ENCODE data around the gene MAP2K3.

MAP2K3 gene

GRCh38 chr17:21249086-21249795 is 35.3 kb upstream of the MAP2K3 start:
- DNase-seq (ENCODE audit: low read depth), result no peak
- H3K4me3 ChIP-seq (ENCODE audit: low read length), result no peak overlapping the region
- TF ChIP-seq, protein P1, sequence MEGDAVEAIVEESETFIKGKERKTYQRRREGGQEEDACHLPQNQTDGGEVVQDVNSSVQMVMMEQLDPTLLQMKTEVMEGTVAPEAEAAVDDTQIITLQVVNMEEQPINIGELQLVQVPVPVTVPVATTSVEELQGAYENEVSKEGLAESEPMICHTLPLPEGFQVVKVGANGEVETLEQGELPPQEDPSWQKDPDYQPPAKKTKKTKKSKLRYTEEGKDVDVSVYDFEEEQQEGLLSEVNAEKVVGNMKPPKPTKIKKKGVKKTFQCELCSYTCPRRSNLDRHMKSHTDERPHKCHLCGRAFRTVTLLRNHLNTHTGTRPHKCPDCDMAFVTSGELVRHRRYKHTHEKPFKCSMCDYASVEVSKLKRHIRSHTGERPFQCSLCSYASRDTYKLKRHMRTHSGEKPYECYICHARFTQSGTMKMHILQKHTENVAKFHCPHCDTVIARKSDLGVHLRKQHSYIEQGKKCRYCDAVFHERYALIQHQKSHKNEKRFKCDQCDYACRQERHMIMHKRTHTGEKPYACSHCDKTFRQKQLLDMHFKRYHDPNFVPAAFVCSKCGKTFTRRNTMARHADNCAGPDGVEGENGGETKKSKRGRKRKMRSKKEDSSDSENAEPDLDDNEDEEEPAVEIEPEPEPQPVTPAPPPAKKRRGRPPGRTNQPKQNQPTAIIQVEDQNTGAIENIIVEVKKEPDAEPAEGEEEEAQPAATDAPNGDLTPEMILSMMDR (conservative IDR thresholded peaks at IDR 0.05; ENCODE audit: low read length), result no peak

GRCh38 chr17:21249920-21250703 is 34.4 kb upstream of the MAP2K3 start:
- DNase-seq (ENCODE audit: low read depth), result peak; percentile 29
- TF ChIP-seq, protein P1 (conservative IDR thresholded peaks at IDR 0.05; ENCODE audit: low read length), result no peak
- H3K4me3 ChIP-seq (ENCODE audit: low read length), result no peak overlapping the region

DNA sequence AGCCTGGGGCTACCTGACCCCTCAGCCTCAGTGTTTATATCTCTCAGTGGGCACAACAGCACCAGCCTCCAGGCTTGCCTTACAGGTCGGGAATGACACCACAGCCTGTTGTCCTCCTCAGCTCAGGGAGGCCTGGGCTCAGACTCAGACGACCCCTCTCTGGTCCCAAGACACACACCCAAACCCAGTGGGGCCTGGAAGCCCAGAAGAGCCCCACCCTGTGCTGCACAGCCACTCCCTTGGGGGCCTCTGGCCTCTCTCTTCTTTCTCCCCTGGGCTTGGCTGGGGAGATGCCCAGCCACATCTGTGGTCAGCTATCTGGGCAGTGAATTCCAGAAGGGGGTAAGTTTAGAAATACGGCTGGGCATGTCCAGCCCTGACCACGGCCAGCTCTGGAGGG is 33.7 kb upstream of the MAP2K3 start:
- TF ChIP-seq, protein P1 (conservative IDR thresholded peaks at IDR 0.05; ENCODE audit: low read length), result no peak

GRCh38 chr17:21251337-21252010 is 33.0 kb upstream of the MAP2K3 start:
- TF ChIP-seq, protein P1 (conservative IDR thresholded peaks at IDR 0.05; ENCODE audit: low read length), result no peak
- peak overlapping the region; percentile 78 for H3K4me3 ChIP-seq (ENCODE audit: low read length)
- no peak for DNase-seq (ENCODE audit: low read depth)

More for the DNA sequence above, 33.7 kb upstream of the MAP2K3 start:
- peak; percentile 33 for DNase-seq (ENCODE audit: low read depth)
- peak overlapping the region; percentile 78 for H3K4me3 ChIP-seq (ENCODE audit: low read length)

GRCh38 chr17:21252289-21252795 is 32.2 kb upstream of the MAP2K3 start:
- DNase-seq (ENCODE audit: low read depth), result no peak
- TF ChIP-seq, protein P1 (conservative IDR thresholded peaks at IDR 0.05; ENCODE audit: low read length), result no peak
- peak overlapping the region; percentile 78 for H3K4me3 ChIP-seq (ENCODE audit: low read length)

- DNase-seq (ENCODE audit: low read depth), result peak; percentile 81
- TF ChIP-seq, protein P1 (conservative IDR thresholded peaks at IDR 0.05; ENCODE audit: low read length), result no peak
- peak within 1 kb of the TSS; percentile 78 for H3K4me3 ChIP-seq (ENCODE audit: low read length)
These were observed 31.5 kb upstream of the MAP2K3 start, which contains the start of gene NATD1 for GRCh38 chr17:21252796-21253645. NATD1 (minus strand) TSS chr17:21253410; CDS start chr17:21253264, 146 bp downstream.
